ENCODE measurements around the gene NNMT. TPM values are rescaled to one million over a fixed set of nuclear protein-coding genes. Genes with fewer than 3 reads are reported as not detected.

NNMT gene
- polyA plus RNA-seq, 1 donor (not counting 4 experiments of a cell fraction or from before 2014, with no cell fraction given): 0.13 TPM

DNA sequence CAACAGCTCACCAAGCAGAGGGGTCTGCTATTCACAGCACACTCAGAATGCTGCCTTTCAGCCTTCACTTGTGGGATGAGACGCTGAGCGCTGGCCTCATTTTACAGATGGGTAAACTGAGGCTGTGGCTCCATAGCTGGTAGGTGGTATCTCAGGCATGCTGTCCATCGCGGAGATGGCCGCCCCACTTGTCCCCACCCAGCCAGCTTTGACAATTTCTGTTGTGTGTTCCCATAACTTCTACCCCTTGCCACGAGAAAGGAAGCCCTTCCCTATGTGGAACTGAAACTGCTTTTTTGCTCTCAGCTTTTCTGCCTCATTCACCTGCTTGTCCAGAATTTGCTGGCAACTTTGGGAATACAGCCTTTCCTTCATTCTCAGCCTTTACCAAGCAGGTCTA lies 36.1 kb upstream of the NNMT start:
- no peaks in the 10 kb centered on the region for H3K9me3 ChIP-seq (ENCODE audit: control insufficient read depth, low read depth, low read length)
- no peak overlapping the region for H2AFZ ChIP-seq (ENCODE audit: control insufficient read depth, low read length)
- TF ChIP-seq, protein P1, sequence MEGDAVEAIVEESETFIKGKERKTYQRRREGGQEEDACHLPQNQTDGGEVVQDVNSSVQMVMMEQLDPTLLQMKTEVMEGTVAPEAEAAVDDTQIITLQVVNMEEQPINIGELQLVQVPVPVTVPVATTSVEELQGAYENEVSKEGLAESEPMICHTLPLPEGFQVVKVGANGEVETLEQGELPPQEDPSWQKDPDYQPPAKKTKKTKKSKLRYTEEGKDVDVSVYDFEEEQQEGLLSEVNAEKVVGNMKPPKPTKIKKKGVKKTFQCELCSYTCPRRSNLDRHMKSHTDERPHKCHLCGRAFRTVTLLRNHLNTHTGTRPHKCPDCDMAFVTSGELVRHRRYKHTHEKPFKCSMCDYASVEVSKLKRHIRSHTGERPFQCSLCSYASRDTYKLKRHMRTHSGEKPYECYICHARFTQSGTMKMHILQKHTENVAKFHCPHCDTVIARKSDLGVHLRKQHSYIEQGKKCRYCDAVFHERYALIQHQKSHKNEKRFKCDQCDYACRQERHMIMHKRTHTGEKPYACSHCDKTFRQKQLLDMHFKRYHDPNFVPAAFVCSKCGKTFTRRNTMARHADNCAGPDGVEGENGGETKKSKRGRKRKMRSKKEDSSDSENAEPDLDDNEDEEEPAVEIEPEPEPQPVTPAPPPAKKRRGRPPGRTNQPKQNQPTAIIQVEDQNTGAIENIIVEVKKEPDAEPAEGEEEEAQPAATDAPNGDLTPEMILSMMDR (optimal IDR thresholded peaks at IDR 0.05 in 1 of 3, IDR thresholded peaks at IDR 0.05 in 1 of 3, conservative IDR thresholded peaks at IDR 0.05 in 1 of 3; ENCODE audit: extremely low read depth in 1 of 3, insufficient read depth in 2 of 3, low read length in 3 of 3): no peak
- TF ChIP-seq EZH2 (IDR thresholded peaks at IDR 0.05; ENCODE audit: low read length): no peak
- DNase-seq (ENCODE audit: low read depth, low spot score) (no peak), FAIRE-seq (no peak)
- H3K27ac ChIP-seq (ENCODE audit: control insufficient read depth, insufficient read depth, low read length): no peak overlapping the region
- H3K4me2 ChIP-seq (ENCODE audit: control insufficient read depth, extremely low read depth, insufficient read depth, low read depth, low read length): no peak overlapping the region
- H3K9ac ChIP-seq (ENCODE audit: control insufficient read depth, extremely low read depth, insufficient read depth, low read length): no peak overlapping the region
- dilution Hi-C loops (cut with MboI; ENCODE audit: extremely low pct_ligation_motif_present, low sequenced_read_pairs): loop anchor here (25.0 kb wide), 1 partner anchor 223 kb away; no protein-coding TSS in a partner anchor
- H3K4me3 ChIP-seq (ENCODE audit: control insufficient read depth in 2 of 3, extremely low read depth in 1 of 3, insufficient read depth in 2 of 3, low read depth in 1 of 3, low read length in 3 of 3): no peak overlapping the region
- no peaks in the 10 kb centered on the region for H3K4me1 ChIP-seq (ENCODE audit: control insufficient read depth, extremely low read depth, insufficient read depth, low read length)
- no peaks in the 10 kb centered on the region for H3K36me3 ChIP-seq (ENCODE audit: control insufficient read depth in 2 of 2, extremely low read depth in 1 of 2, insufficient read depth in 2 of 2, low read length in 2 of 2)
- peaks cover 45% of the 10 kb centered on the region for H3K27me3 ChIP-seq (ENCODE audit: control insufficient read depth, extremely low read depth, insufficient read depth, low read length)
- H4K20me1 ChIP-seq (ENCODE audit: control insufficient read depth, extremely low read depth, insufficient read depth, low read length): no peaks in the 10 kb centered on the region
- H3K9me1 ChIP-seq (ENCODE audit: control insufficient read depth, extremely low read depth, insufficient read depth, low read length): no peaks in the 10 kb centered on the region
- no peaks in the 10 kb centered on the region for H3K79me2 ChIP-seq (ENCODE audit: control insufficient read depth, insufficient read depth, low read length)

DNA sequence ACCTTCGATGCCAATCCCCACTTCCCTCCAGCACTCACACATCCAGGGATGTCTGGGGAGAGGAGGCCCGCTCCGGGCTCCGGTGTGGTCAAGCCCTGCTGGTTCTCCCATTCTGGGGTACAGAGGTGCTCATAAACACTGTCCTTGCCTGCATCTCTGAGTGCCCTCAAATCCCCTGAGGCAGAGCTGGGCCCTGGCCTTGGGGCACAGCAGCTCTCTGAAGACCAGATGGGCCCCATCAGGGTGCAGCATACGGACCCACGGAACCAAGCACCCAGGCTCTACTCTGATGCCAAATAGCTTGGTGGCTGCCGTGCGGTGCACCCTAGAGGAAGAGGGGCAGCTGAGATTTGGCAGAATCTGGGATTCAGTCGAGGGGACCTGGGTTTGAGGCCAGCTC lies 35.7 kb upstream of the NNMT start:
- Histone ChIP-seq H3K4me2 (ENCODE audit: control insufficient read depth, extremely low read depth, insufficient read depth, low read depth, low read length) (no peak overlapping the region), H3K9me3 (ENCODE audit: control insufficient read depth, low read depth, low read length) (no peaks in the 10 kb centered on the region), H3K4me3 (ENCODE audit: control insufficient read depth in 2 of 3, extremely low read depth in 1 of 3, insufficient read depth in 2 of 3, low read depth in 1 of 3, low read length in 3 of 3) (no peak overlapping the region), H3K4me1 (ENCODE audit: control insufficient read depth, extremely low read depth, insufficient read depth, low read length) (no peaks in the 10 kb centered on the region), H2AFZ (ENCODE audit: control insufficient read depth, low read length) (no peak overlapping the region), H3K36me3 (ENCODE audit: control insufficient read depth in 2 of 2, extremely low read depth in 1 of 2, insufficient read depth in 2 of 2, low read length in 2 of 2) (no peaks in the 10 kb centered on the region), H3K27me3 (ENCODE audit: control insufficient read depth, extremely low read depth, insufficient read depth, low read length) (peaks cover 45% of the 10 kb centered on the region), H3K79me2 (ENCODE audit: control insufficient read depth, insufficient read depth, low read length) (no peaks in the 10 kb centered on the region), H3K9me1 (ENCODE audit: control insufficient read depth, extremely low read depth, insufficient read depth, low read length) (no peaks in the 10 kb centered on the region), H3K27ac (ENCODE audit: control insufficient read depth, insufficient read depth, low read length) (no peak overlapping the region), H3K9ac (ENCODE audit: control insufficient read depth, extremely low read depth, insufficient read depth, low read length) (no peak overlapping the region), H4K20me1 (ENCODE audit: control insufficient read depth, extremely low read depth, insufficient read depth, low read length) (no peaks in the 10 kb centered on the region)
- dilution Hi-C loops (cut with MboI; ENCODE audit: extremely low pct_ligation_motif_present, low sequenced_read_pairs): loop anchor here (25.0 kb wide), 1 partner anchor 223 kb away; no protein-coding TSS in a partner anchor
- FAIRE-seq (no peak), DNase-seq (ENCODE audit: low read depth, low spot score) (no peak)
- no peak for TF ChIP-seq EZH2 (IDR thresholded peaks at IDR 0.05; ENCODE audit: low read length)
- TF ChIP-seq, protein P1 (optimal IDR thresholded peaks at IDR 0.05 in 1 of 3, IDR thresholded peaks at IDR 0.05 in 1 of 3, conservative IDR thresholded peaks at IDR 0.05 in 1 of 3; ENCODE audit: extremely low read depth in 1 of 3, insufficient read depth in 2 of 3, low read length in 3 of 3): no peak

Data from keratinocyte (primary cell).